ENCODE data around the gene TMEM86B.

Gene TMEM86B

DNA sequence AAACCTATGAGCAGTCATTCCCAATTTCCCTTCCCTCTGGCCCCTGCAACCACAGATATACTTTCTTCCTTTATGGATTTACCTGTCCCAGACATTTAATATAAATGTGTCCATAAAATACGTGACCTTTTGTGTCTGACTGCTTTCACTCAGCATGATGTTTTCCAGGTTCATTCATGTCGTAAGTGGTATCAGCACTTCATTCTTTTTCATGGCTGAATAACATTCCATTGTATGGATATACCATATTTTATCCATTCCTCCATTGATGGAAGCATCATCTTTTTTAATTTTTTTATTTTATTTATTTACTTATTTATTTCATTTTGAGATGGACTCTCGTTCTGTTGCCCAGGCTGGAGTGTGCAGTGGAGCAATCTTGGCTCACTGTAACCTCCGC, 38.3 kb upstream of the TMEM86B start:
- Histone ChIP-seq H3K4me1 (ENCODE audit: low read depth, poor library complexity, severe bottlenecking) (no peaks in the 10 kb centered on the region), H3K27ac (no peak overlapping the region), H2AFZ (ENCODE audit: low read depth) (no peak overlapping the region), H3K79me2 (ENCODE audit: insufficient read depth, low read depth) (no peaks in the 10 kb centered on the region; the same call in 1 of the 2 replicates), H4K20me1 (ENCODE audit: insufficient read depth) (no peaks in the 10 kb centered on the region), H3K27me3 (ENCODE audit: insufficient read depth, low read depth) (no peaks in the 10 kb centered on the region), H3K9ac (no peak overlapping the region), H3K36me3 (ENCODE audit: insufficient read depth) (no peaks in the 10 kb centered on the region), H3K4me2 (no peak overlapping the region), H3K4me3 (IDR thresholded peaks at IDR 0.05; ENCODE audit: insufficient read depth, low read depth, low read length) (no peak overlapping the region)
- TF ChIP-seq, protein P1, sequence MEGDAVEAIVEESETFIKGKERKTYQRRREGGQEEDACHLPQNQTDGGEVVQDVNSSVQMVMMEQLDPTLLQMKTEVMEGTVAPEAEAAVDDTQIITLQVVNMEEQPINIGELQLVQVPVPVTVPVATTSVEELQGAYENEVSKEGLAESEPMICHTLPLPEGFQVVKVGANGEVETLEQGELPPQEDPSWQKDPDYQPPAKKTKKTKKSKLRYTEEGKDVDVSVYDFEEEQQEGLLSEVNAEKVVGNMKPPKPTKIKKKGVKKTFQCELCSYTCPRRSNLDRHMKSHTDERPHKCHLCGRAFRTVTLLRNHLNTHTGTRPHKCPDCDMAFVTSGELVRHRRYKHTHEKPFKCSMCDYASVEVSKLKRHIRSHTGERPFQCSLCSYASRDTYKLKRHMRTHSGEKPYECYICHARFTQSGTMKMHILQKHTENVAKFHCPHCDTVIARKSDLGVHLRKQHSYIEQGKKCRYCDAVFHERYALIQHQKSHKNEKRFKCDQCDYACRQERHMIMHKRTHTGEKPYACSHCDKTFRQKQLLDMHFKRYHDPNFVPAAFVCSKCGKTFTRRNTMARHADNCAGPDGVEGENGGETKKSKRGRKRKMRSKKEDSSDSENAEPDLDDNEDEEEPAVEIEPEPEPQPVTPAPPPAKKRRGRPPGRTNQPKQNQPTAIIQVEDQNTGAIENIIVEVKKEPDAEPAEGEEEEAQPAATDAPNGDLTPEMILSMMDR (conservative IDR thresholded peaks at IDR 0.05; ENCODE audit: low read depth, low read length) = no peak

GRCh38 chr19:55266404-55266803, 37.8 kb upstream of the TMEM86B start:
- H3K36me3 ChIP-seq (ENCODE audit: insufficient read depth) = no peaks in the 10 kb centered on the region
- TF ChIP-seq, protein P1 (conservative IDR thresholded peaks at IDR 0.05; ENCODE audit: low read depth, low read length) = no peak
- no peaks in the 10 kb centered on the region for H3K4me1 ChIP-seq (ENCODE audit: low read depth, poor library complexity, severe bottlenecking)
- H3K4me2 ChIP-seq = no peak overlapping the region
- no peak overlapping the region for H3K9ac ChIP-seq
- H3K27me3 ChIP-seq (ENCODE audit: insufficient read depth, low read depth) = no peaks in the 10 kb centered on the region
- H3K79me2 ChIP-seq (ENCODE audit: insufficient read depth, low read depth) = no peaks in the 10 kb centered on the region; the same call in 1 of the 2 replicates
- no peak overlapping the region for H3K27ac ChIP-seq
- no peak overlapping the region for H3K4me3 ChIP-seq (IDR thresholded peaks at IDR 0.05; ENCODE audit: insufficient read depth, low read depth, low read length)
- H4K20me1 ChIP-seq (ENCODE audit: insufficient read depth) = no peaks in the 10 kb centered on the region
- H2AFZ ChIP-seq (ENCODE audit: low read depth) = no peak overlapping the region

DNA sequence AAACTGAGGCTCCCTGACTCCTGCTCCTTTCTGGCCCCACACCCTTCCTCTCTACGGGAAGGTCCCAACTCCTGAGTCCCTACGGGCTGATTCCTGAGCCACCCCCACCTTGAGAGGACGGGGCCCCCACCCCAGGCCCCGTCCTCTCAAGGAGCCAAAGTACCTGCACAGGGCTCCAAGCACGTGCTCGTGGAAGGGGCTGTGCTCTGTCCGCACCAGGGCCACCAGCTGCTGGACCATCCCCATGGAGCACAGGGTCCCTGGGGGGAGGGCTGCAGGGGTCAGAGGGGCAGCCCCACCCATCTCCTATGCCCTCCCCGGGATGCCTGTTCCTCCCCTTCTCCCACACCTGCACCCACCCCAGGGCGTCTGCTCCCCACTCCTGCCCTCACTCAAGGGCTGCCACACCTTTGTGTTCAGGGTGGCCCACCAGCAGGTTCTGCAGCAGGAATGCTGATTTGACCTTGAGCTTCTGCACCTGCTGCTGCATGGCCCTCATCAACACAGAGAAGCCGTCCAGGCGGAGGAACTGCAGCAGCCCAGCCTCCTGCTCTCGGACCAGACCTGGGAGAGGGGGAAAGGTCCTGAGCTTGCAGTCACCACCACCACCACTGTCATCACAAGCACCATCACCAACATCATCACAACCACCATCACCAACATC, 37.3 kb upstream of the TMEM86B start:
- no peaks in the 10 kb centered on the region for H3K4me1 ChIP-seq (ENCODE audit: low read depth, poor library complexity, severe bottlenecking)
- no peaks in the 10 kb centered on the region for H4K20me1 ChIP-seq (ENCODE audit: insufficient read depth)
- no peak overlapping the region for H3K9ac ChIP-seq
- no peaks in the 10 kb centered on the region; the same call in 1 of the 2 replicates for H3K79me2 ChIP-seq (ENCODE audit: insufficient read depth, low read depth)
- no peaks in the 10 kb centered on the region for H3K36me3 ChIP-seq (ENCODE audit: insufficient read depth)
- no peak overlapping the region for H2AFZ ChIP-seq (ENCODE audit: low read depth)
- no peak overlapping the region for H3K27ac ChIP-seq
- H3K27me3 ChIP-seq (ENCODE audit: insufficient read depth, low read depth) = no peaks in the 10 kb centered on the region
- TF ChIP-seq, protein P1 (conservative IDR thresholded peaks at IDR 0.05; ENCODE audit: low read depth, low read length) = no peak
- no peak overlapping the region for H3K4me2 ChIP-seq
- H3K4me3 ChIP-seq (IDR thresholded peaks at IDR 0.05; ENCODE audit: insufficient read depth, low read depth, low read length) = no peak overlapping the region

GRCh38 chr19:55265173-55265572, 36.6 kb upstream of the TMEM86B start:
- no peak overlapping the region for H2AFZ ChIP-seq (ENCODE audit: low read depth)
- no peaks in the 10 kb centered on the region for H3K27me3 ChIP-seq (ENCODE audit: insufficient read depth, low read depth)
- H4K20me1 ChIP-seq (ENCODE audit: insufficient read depth) = no peaks in the 10 kb centered on the region
- TF ChIP-seq, protein P1 (conservative IDR thresholded peaks at IDR 0.05; ENCODE audit: low read depth, low read length) = no peak
- H3K79me2 ChIP-seq (ENCODE audit: insufficient read depth, low read depth) = no peaks in the 10 kb centered on the region; the same call in 1 of the 2 replicates
- peaks cover 5% of the 10 kb centered on the region for H3K4me1 ChIP-seq (ENCODE audit: low read depth, poor library complexity, severe bottlenecking)
- no peaks in the 10 kb centered on the region for H3K36me3 ChIP-seq (ENCODE audit: insufficient read depth)
- no peak overlapping the region for H3K9ac ChIP-seq
- no peak overlapping the region for H3K4me2 ChIP-seq
- no peak overlapping the region for H3K27ac ChIP-seq
- H3K4me3 ChIP-seq (IDR thresholded peaks at IDR 0.05; ENCODE audit: insufficient read depth, low read depth, low read length) = no peak overlapping the region

Measured in KMS-11 (cell line).